ENCODE measurements around the gene SRSF9.

DNA sequence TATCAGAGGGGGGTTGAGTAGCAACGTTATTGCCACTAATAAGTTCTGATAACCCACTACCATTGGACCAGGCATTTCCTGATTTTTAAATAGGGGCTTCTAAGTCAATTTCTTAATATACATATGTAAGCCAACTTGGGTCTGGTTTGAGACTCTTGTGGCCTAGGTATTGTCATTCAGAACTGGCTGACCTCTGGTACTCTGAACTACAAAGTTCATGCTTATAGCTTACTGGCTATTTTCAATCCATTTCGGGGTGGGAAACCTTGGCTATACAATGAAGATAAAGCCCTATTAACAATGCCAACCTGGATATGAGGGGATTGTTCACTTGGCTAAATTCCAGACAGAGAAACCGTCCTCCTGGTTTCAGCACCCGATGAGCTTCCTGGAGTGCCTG, 35.0 kb upstream of the SRSF9 start:
- TF ChIP-seq GATA2 (IDR thresholded peaks at IDR 0.05; ENCODE audit: low read depth, low read length) (no peak), GATA3 (IDR thresholded peaks at IDR 0.05; ENCODE audit: low read depth, low read length) (no peak)

All from SH-SY5Y (cell line).